Adipocyte (in vitro differentiated cells): ENCODE data around the gene ADAMTS19.
A peak's percentile ranks its signal among the peaks of the same experiment; 100 is the strongest.

ENCODE experiments used
- DNase-seq: peaks from one replicate; pipeline ENCODE4 v3.0.0-alpha.2; 2015; ENCODE audit warnings: low read depth
- H3K27me3 ChIP-seq: replicated peaks from 2 replicates; pipeline ENCODE4 v1.7.0; 2013; ENCODE audit warnings: mild to moderate bottlenecking, low read length, moderate library complexity; ENCODE audit not compliant: control insufficient read depth, insufficient read depth
- H3K36me3 ChIP-seq: 2 replicates; pipeline ENCODE4 v1.7.0; 2013; ENCODE audit warnings: low read length, mild to moderate bottlenecking, moderate library complexity; ENCODE audit not compliant: control insufficient read depth, insufficient read depth, severe bottlenecking
- H3K4me1 ChIP-seq: 2 replicates; pipeline ENCODE4 v1.7.0; 2013; ENCODE audit warnings: mild to moderate bottlenecking, low read length, moderate library complexity; ENCODE audit not compliant: control insufficient read depth, insufficient read depth
- H3K4me3 ChIP-seq: 2 replicates; pipeline ENCODE4 v1.7.0; 2013; ENCODE audit warnings: mild to moderate bottlenecking, low read length, moderate library complexity
- H3K9ac ChIP-seq: 2 replicates; pipeline ENCODE4 v1.7.0; 2013; ENCODE audit warnings: mild to moderate bottlenecking, low read length, moderate library complexity
- H3K9me3 ChIP-seq: 2 replicates; pipeline ENCODE4 v1.7.0; 2013; ENCODE audit warnings: mild to moderate bottlenecking, low read length, moderate library complexity; ENCODE audit not compliant: control insufficient read depth

The ADAMTS19 gene

GRCh38 chr5:129441096-129441495, 19.0 kb upstream of the ADAMTS19 start:
- H3K4me1 ChIP-seq = no peaks in the 10 kb centered on the region
- no peaks in the 10 kb centered on the region for H3K27me3 ChIP-seq
- H3K36me3 ChIP-seq = no peaks in the 10 kb centered on the region
- no peak overlapping the region for H3K4me3 ChIP-seq
- no peak for DNase-seq
- H3K9ac ChIP-seq = no peak overlapping the region
- no peaks in the 10 kb centered on the region for H3K9me3 ChIP-seq

DNA sequence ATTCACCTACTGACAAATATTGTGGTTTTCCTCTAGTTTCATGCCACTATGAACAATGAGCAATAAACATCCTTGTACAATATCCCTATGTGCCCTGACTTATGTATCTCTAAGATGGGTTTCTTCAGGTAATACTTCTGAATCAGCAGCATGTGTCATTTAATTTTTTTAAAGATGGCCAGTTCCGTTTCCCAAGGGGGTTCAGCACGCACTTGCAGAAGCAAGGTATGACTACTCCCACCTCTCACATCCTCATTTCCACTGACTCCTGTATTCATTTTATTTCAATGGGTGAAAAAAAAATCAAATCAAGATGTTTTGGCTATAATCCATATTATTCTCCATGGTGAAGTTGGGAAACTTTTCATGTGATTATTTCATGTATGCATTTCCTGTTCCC, 14.7 kb upstream of the ADAMTS19 start:
- no peak overlapping the region for H3K9ac ChIP-seq
- no peaks in the 10 kb centered on the region for H3K4me1 ChIP-seq
- DNase-seq = peak; percentile 15
- H3K27me3 ChIP-seq = no peaks in the 10 kb centered on the region
- H3K9me3 ChIP-seq = no peaks in the 10 kb centered on the region
- H3K4me3 ChIP-seq = no peak overlapping the region
- no peaks in the 10 kb centered on the region for H3K36me3 ChIP-seq

DNA sequence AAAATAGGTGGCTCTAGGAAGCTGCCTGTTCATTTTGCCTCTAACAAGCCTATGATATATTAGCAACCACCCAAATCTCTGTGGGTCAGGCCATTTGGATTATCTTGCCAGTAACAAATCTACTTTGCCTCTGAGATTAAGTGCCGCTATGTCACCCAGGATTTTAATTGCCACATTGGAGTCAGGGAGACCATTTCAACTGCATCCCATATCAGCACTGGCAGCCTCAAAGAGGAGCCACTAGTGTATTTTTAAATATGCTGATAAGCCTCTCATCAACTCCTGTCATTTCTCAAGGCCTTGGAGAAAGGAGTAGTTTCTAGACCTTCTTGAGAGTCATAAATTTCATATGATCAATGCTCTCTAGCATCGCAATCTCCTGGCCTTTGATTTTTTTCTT, 12.1 kb upstream of the ADAMTS19 start:
- Histone ChIP-seq H3K9me3 (no peaks in the 10 kb centered on the region), H3K27me3 (no peaks in the 10 kb centered on the region), H3K4me3 (no peak overlapping the region), H3K9ac (no peak overlapping the region), H3K36me3 (no peaks in the 10 kb centered on the region), H3K4me1 (no peaks in the 10 kb centered on the region)
- DNase-seq = no peak

DNA sequence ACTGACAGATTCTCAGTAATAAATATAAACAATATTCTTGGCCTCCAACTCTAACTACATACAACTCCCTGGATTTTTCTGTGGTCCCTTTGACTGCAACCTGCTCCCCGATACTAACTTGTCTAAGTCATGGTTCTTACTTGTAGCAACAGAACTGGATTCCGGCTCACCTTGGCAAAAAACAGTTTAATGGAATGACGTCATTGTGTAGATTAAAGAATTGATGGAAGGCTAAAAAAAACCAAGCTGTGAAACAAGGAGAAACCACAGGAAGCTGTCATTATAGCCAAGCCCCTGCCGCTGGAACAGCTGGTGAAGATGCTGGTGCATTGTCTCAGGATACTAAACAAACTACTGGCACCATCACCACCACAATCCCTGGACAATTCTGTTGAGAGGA, 11.4 kb upstream of the ADAMTS19 start:
- no peaks in the 10 kb centered on the region for H3K27me3 ChIP-seq
- H3K9me3 ChIP-seq = no peaks in the 10 kb centered on the region
- no peaks in the 10 kb centered on the region for H3K36me3 ChIP-seq
- DNase-seq = no peak
- no peak overlapping the region for H3K4me3 ChIP-seq
- no peak overlapping the region for H3K9ac ChIP-seq
- H3K4me1 ChIP-seq = no peaks in the 10 kb centered on the region

- H3K9me3 ChIP-seq = no peaks in the 10 kb centered on the region
- no peaks in the 10 kb centered on the region for H3K4me1 ChIP-seq
- no peak overlapping the region for H3K4me3 ChIP-seq
- peaks cover 3% of the 10 kb centered on the region for H3K27me3 ChIP-seq
- no peaks in the 10 kb centered on the region for H3K36me3 ChIP-seq
- no peak overlapping the region for H3K9ac ChIP-seq
- no peak for DNase-seq
These were observed 5.6 kb upstream of the ADAMTS19 start for GRCh38 chr5:129454461-129454860.

DNA sequence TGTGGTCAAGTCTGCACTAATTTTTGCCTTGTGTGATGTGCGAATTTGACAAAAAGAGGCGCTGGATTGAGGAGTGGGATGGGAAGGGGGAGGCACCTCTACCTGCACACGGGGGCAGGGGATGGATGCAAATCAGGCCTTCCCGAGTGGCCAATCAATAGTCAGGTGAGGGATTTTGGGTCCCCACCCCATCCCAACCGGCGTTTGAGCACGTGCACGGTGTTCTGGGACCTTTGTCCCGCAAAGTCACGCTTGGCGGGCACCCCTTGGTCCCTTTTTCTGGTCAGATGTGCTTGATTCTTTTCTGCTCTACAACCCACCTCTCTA, 685 bp upstream of the ADAMTS19 start:
- Histone ChIP-seq H3K4me3 (peak overlapping the region; percentile 77), H3K27me3 (peaks cover 12% of the 10 kb centered on the region), H3K9ac (no peak overlapping the region), H3K36me3 (no peaks in the 10 kb centered on the region), H3K9me3 (no peaks in the 10 kb centered on the region), H3K4me1 (peaks cover 9% of the 10 kb centered on the region)
- DNase-seq = no peak

GRCh38 chr5:129460672-129460935, 506 bp downstream of the ADAMTS19 start:
- Histone ChIP-seq H3K36me3 (no peaks in the 10 kb centered on the region), H3K9me3 (no peaks in the 10 kb centered on the region), H3K4me1 (peaks cover 9% of the 10 kb centered on the region), H3K9ac (peak overlapping the region; percentile 40), H3K27me3 (peaks cover 12% of the 10 kb centered on the region), H3K4me3 (peak overlapping the region; percentile 81)
- peak; percentile 25 for DNase-seq

GRCh38 chr5:129460936-129461710, 1.0 kb downstream of the ADAMTS19 start:
- DNase-seq = peak; percentile 55
- Histone ChIP-seq H3K27me3 (peaks cover 12% of the 10 kb centered on the region), H3K9me3 (no peaks in the 10 kb centered on the region), H3K36me3 (no peaks in the 10 kb centered on the region), H3K9ac (peak overlapping the region; percentile 40), H3K4me3 (peak overlapping the region; percentile 81), H3K4me1 (peaks cover 9% of the 10 kb centered on the region)

DNA sequence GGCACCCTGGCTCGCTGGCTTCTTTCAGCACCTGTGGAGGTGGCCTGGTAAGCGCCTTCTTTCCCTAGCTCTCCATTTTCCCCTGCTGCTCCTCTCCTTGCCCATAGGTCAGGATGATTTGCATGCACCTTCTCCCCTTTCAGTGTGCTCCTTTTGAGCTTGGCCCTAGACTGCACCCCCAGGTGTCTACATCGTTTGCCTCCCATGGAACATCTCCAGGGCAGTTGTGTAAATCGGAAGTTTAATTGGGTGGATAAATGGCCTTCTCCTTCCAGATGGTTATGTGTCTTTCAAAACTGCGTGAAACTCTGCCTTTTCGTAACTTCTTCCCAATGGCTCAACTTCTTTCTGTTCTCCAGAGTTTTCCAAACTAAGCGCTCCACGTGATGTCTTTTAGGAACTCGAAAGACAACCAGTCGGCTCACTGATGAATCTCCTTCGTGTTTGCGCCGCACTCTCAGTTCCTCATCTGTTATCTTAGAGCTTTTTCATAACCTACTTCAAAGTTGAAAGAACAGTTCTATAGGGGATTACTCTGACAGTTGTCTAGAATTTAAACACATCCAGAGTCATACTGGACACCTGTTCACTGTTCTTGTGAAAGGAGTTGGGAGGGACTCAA, 1.7 kb downstream of the ADAMTS19 start:
- H3K9ac ChIP-seq = no peak overlapping the region
- H3K9me3 ChIP-seq = no peaks in the 10 kb centered on the region
- H3K4me1 ChIP-seq = peaks cover 9% of the 10 kb centered on the region
- peak overlapping the region; percentile 81 for H3K4me3 ChIP-seq
- H3K27me3 ChIP-seq = peaks cover 12% of the 10 kb centered on the region
- H3K36me3 ChIP-seq = no peaks in the 10 kb centered on the region
- no peak for DNase-seq

DNA sequence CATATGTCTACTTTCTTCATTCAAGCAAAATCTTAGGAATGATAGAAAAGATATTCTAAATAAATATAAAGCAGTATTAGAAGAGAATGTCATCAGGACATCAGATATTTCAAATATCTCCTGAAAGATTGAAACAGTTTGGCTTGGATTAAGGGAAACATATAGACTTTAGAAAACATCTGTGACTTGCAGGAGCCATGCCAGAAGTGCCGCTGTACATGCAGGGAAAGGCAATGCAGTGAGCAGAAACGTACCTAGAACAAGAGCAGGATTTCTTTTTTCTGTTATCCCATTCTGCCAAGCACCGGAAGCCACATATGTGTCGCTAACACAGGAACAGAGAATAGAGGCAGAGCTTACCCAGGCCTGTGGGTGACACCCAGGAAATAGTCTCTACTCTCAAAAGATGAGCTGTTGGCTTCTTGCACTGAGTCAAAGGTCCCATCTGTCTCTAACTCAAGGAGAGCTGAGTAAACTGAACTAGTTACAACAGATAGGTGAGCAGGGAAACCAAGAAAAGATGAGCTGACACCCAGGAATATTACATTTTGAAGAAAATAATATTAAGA, 5.8 kb downstream of the ADAMTS19 start:
- no peaks in the 10 kb centered on the region for H3K9me3 ChIP-seq
- H3K27me3 ChIP-seq = peaks cover 9% of the 10 kb centered on the region
- H3K36me3 ChIP-seq = no peaks in the 10 kb centered on the region
- H3K4me1 ChIP-seq = peaks cover 3% of the 10 kb centered on the region
- DNase-seq = no peak
- H3K9ac ChIP-seq = no peak overlapping the region
- no peak overlapping the region for H3K4me3 ChIP-seq

DNA sequence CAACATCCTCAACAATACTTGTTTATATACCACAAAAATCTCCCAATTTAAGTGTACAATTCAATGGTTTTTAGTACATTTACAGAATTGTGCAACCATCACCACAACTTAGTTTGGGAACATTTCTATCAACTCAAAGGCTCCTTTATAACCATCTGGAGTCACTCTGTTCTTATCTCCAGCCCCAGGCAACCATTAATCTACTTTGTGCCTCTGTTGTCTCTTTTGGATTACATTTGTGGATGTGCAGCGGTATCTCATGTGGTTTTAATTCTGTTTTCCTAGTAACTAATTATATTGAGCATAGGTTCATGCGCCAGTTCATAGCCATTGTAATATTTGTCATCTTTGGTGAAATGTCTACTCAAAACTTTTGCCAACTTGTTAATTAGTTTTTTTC, 14.4 kb downstream of the ADAMTS19 start:
- Histone ChIP-seq H3K36me3 (no peaks in the 10 kb centered on the region), H3K4me3 (no peak overlapping the region), H3K9me3 (no peaks in the 10 kb centered on the region), H3K27me3 (no peaks in the 10 kb centered on the region), H3K9ac (no peak overlapping the region), H3K4me1 (no peaks in the 10 kb centered on the region)
- no peak for DNase-seq
